Muscle of back (tissue), 11 donors: Measurements from ENCODE around the gene MAPK12. TPM values are rescaled to one million over a fixed set of nuclear protein-coding genes. Genes with fewer than 3 reads are reported as not detected.
A peak's percentile ranks its signal among the peaks of the same experiment; 100 is the strongest.

ENCODE experiments used
- DNase-seq, 3 donors: peaks; one replicate each; pipeline versions ENCODE4 v3.0.0 to v3.0.0-alpha.2; 2013
- polyA plus RNA-seq, 10 donors: library from polyadenylated mRNA; unstranded; fragments of 120-200 nt; gene quantifications; one replicate each; pipeline ENCODE4 v1.2.1, GENCODE V29; 2013; ENCODE audit not compliant: insufficient read length in 10 of 10

MAPK12 gene
- polyA plus RNA-seq, 10 donors: 8.6 to 38.0 (median 22.5) TPM

- no peak for DNase-seq
Observed at GRCh38 chr22:50255099-50255498, 6.4 kb downstream of the MAPK12 start.

DNA sequence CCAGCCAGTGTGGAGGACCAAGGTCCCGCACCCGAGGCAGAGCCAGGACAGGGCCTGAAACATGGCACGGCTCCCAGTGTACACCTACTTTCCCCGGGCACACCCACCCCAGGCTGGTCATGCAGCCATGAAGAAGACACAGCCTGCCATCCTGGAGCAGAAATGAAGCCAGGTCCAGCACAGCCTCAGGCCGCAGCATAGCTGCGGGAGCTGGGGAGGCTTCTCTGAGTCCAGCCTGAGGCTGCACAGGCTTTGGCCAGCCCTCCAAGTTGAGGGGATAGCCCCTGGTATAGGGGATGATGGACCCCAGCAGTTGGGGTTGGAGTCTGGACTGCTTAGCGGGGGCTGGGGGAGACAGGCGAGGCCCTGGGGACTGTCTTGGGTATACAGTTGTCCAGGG is 7.5 kb downstream of the MAPK12 start:
- DNase-seq: no peak

DNA sequence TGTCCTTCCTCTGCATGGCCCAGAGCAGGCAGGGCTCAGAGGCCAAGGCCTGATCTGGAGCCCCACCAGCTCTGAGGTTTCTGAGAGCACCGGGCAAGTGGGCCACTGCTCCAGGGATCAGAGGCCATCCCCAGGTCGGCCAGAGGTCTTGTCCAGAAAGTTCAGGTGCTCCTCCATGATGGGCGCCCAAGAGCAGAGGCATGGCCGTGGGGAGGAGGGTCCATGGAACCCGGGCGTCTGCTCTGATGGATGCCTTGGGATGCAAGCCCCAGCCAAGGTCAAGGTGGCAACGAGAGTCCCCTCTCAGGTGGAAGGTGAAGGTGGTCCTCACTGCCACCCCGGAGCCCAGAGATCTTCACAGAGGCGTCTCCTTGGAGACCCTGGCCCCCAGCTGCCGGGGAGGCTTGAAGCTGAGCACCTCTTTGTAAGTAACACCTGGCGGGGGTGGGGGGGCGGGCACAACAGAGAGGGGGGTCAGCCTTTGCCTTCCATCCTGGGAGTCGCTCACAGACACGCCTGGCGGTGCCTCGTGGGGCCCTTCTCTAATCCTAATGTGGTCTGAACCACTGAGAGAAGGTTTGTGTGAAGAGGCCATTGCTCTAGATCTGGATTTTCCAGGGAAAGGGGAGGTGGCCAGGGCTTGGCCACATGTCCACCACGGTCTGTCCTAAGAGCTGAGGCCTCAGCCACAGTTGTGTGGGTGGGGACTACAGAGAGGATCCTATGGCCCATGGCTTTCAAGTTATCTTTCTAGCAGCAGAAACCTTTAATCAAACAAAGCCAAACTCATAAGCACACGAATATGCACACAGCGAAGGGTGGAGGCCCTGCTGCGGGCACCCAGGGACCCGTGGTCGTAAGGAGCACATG is 8.2 kb downstream of the MAPK12 start:
- DNase-seq: no peak

DNA sequence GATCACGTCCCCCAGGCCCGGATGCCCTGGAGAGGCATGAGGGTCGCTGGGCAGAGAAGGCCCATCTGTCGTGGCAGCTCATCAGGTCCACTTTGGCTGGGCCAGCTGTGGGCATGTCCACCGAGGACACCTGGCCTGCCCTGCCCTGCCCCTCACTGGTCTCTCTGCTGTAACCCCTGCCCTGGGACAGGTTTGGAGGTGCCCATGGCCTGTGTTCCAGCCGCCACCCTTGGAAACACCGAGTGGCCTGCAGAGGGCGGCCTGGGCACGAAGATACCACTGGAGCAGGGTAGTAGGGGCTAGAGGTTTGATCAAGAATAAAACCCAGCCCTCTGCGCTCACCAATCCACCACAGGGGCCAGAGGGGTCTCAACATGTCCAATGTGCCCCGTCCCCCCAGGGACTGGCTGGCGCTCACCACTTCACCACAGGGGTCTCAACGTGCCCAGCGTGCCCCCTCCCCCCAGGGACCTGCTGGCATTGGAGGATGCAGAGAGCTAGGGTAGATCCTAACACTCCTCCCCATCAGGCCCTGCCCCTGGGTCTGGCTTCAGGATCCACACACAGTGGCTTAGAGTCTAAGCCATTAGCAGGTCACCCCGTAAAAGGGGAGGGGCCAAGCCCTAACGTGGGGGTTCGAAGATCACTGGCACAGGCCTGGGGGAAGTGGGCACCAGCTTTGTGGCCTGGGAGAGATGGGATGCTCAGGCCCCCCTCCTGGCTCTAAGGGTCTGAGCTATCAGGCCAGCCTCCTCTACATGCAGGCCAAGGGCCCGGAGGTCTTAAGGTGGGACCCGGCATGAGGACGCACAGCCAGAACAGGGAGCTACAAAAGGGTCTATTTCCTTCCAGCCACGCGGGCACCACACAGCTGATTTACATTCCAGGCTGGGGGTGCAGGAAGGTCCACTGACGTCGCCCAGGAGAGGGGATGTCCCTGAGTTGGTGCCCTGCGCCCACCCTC is 9.1 kb downstream of the MAPK12 start:
- peak in 1 of 3 donors; percentile 75 for DNase-seq

- DNase-seq: no peak
Observed at GRCh38 chr22:50251477-50252081, 9.9 kb downstream of the MAPK12 start.

DNA sequence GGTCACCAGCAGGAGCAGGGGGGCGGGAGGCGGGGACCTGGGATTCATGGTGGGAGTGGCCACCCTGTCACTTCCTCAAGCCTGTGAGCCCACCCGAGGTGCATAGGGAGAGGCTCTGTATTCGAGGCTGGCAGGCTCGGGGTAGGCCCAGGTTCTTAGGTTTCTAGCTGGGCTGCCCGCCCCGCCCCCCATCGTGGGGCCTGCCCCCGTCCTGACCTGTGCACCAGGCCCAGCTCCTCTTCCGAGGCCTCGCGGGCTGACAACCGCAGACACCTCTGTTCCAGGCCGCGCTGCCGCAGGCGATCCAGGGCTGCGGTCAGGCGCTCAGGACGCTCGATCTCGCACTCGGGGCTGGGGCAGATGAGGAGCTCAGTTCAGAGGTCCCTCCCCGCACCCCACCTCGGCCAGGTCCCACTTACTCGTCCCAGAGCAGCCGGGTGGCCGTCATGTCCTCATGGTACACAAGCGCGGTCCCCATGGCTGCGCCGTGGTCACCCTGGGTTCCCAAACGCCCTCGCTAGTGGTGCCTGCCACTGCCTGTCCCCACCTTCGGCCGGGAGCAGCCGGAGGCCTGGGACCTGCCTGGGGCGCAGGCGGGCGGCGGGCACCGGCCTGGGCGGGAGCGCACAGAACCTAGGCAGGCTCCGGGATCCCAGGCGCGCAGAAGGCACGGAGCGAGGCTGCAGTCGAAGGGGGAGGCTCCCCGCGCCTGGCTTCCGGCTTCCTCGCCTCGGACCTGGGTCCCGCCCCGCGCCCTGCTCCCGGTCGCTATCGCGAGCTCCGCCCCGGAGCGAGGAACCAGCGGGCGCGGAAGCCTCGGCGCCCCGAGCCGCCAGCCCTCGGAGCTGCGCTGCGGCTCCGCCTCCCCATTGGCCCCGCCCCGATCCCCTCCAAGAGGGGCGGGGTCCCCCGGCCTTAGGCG is 10.7 kb downstream of the MAPK12 start, which contains the start of gene HDAC10:
Gene HDAC10, minus strand, starts transcription at position 711 of the 922 bp plus-strand sequence. Its CDS starts 233 bp downstream, at position 478.
- DNase-seq: peak; percentile 67 to 88 (median 82)

- no peak for DNase-seq
Observed at GRCh38 chr22:50250249-50250554, 11.3 kb downstream of the MAPK12 start.

DNA sequence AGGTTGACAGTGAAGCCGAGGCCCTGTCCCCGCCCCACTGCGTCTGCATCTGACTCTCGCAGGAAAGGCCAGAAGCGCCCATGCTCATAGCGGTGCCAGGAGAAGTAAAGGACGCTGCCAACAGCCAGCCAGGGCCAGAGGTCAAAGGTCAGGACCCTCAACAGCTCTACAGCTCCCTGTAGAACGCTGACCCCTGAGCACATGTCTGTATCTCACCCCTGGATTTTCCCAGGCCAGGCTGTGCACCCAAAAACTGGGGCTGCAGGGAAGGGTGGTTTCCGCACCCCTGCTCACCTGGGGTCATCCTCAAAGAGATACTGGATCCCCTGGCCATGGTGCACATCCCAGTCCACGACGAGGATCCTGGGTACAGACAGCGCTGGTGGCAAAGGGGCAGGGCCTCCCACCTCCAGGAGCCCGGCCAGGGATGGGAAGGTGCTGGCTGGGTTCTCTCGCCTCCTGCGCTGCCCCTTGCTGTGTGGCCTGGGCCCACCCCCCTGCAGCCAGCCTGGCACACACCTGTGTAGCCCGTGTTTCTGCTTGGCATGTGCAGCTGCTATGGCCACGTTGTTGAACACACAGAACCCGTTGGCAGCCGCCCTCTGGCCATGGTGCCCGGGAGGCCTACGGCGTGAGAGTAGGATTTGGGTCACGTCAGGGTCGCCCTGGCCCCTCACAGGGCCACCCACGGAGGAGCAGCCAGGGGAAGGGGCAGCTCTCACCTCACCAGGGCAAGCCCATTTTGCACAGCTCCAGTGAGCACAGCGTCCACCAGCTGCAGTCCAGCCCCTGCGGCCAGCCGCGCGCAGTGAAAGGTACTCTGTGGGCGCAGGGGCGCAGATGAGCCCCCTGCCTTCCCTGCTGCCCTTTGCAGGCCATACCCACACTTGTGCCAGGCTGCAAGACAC is 11.9 kb downstream of the MAPK12 start:
- no peak for DNase-seq

- no peak for DNase-seq
Observed at GRCh38 chr22:50248196-50249081, 13.0 kb downstream of the MAPK12 start.

- peak in 1 of 3 donors; percentile 55 for DNase-seq
Observed at GRCh38 chr22:50247748-50248147, 13.7 kb downstream of the MAPK12 start.

DNA sequence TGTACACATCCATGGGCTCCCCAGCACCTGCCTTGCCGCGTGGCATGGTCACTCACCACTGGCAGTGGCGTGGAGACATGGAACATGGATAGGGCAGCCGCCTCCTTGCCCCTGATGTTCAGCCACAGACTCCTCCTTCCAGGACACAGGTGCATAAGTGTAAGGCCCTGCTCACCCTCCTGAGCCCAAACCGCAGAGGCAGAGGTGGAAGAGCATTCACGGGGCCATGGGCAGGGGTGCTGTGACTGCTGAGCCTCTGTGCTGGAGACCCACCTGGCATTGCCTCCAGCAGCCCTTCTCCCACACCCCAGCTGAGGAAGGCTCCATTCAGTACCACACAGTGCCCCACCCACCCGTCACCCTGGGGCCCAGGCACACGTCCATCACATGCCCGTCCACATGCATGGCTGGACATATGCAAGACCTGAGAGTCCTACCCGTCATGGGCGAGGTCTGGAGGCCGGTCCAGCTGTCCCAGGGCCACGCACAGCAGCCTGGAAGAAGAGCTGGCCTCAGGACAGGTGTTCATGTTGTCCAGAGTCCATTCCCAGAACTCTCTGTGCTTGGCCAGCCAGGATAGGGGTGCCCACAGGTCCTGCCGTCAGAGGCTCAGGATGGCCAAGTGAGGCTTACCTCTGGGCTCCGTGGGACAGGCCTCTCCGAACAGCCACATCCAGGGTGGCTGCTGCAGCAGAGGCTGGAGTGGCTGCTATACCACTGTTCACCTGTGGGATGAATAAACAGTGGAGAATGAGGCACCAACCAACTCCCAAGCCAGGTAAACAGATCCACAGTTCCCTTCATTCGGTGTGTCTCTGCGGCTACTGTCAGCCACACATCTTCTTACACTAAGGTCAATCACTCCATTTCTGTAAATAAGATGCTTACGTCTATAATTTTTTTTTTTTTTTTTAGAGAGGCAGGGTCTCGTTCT is 15.0 kb downstream of the MAPK12 start:
- DNase-seq: no peak

GRCh38 chr22:50245214-50246072 is 16.0 kb downstream of the MAPK12 start:
- DNase-seq: no peak

DNA sequence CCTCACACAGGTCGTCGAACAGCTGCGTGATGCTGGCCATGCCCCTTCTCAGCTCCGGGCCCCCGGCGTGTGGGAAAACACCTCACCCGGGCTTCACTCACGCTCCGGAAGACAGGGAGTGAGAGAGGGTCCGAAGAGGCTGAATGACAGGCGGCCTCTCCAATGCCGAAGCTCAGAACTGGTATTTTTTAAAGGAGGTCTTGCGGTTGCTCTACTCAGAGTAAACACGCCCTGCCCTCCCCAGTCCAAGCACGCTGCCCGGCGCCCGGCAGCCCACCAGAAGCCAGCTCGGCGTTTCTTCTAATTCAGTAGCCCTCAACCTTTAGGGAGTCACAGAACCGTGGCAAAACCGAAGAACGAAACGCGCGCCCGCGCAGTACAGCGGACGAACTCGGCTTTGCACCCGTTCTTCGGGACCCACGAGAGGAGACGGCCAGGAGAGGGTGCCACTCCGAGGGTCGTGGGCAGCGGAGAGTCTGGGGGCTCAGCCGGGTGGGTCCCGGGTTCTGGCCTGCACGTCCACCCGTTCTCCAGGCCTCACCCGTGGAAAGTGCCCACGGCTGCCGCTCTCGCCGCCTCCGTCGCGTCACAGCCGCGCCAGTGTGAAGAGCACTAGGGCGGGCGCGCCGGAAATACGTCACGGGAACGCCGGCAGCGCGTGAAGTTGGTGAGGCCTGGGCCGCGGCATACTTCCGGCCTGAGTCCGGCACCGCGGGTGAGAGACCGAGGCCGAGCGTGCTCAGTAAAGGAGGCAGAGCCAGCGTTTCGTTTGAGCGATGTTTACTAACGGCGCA is 16.9 kb downstream of the MAPK12 start, which contains the start of gene TUBGCP6:
Gene TUBGCP6, minus strand, starts transcription at position 604 of the 794 bp plus-strand sequence. Its CDS starts 564 bp downstream, at position 40.
- peak; percentile 93 to 98 (median 95) for DNase-seq

GRCh38 chr22:50243685-50244419 is 17.6 kb downstream of the MAPK12 start:
- no peak for DNase-seq

DNA sequence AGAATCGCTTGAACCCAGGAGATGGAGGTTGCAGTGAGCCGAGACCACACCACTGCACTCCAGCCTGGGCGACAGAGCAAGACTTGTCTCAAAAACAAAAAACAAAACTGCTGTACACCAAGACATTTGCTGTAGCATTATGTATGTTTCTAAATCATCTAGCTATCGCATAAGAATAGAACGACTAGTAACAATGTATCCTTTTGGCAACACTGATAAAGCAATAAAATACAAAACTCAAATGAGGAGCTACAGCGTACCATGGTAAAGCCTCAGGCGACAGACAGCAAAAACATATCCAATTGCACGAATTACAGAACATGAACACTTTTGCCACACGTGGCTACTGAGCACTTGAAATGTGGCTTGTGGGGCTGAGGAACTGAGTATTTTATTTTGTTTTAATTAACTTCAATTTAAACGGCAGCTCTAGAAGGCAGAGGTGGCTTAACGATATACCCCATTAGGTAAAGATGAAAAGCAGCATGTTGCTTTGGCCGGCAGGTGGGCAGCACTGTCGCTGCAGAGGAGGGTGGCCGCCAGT is 19.0 kb downstream of the MAPK12 start:
- no peak for DNase-seq
